HG02852 (cell line): ENCODE results near the gene GARIN3.
"Not testable (repeated sequence)": the region's sequence is repeated elsewhere in the genome, so short reads cannot be mapped to it uniquely, and the experiment has no call there.

Experiments
- ATAC-seq: cut with Tn5 transposase; IDR thresholded peaks from one replicate; pipeline ENCODE4 v1.9.1; 2021; ENCODE audit warnings: mild to moderate bottlenecking, moderate library complexity; ENCODE audit not compliant: unreplicated experiment

GARIN3 gene

DNA sequence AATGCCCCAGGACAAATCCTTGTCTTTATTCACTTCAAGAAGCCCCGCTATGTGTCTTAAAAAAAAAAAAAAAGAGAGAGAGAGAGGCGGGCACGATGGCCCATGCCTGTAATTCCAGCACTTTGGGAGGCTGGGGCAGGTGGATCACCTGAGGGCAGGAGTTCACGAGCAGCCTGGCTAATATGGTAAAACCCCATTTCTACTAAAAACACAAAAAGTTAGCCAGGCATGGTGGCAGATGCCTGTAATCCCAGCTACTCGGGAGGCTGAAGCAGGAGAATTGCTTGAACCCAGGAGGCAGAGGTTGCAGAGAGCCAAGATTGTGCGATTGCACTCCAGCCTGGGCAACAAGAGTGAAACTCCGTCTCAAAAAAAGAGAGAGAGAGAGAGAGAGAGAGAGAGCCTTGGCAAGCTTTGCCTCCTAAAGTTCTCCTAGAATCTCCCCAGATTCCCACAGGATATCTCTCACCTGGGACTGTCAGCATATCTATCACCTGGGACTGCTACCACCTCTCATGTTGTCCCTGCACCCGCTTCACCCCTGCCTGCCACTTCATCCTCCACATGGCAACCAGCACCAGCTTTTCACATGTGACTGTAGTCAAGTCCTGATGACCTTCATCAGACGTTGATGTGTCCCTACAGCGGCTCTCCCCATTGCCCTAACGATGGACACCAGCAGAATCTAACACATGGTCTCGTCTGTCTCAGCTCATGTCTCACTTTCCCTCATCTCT is 20.4 kb upstream of the GARIN3 start:
- no peak for ATAC-seq

DNA sequence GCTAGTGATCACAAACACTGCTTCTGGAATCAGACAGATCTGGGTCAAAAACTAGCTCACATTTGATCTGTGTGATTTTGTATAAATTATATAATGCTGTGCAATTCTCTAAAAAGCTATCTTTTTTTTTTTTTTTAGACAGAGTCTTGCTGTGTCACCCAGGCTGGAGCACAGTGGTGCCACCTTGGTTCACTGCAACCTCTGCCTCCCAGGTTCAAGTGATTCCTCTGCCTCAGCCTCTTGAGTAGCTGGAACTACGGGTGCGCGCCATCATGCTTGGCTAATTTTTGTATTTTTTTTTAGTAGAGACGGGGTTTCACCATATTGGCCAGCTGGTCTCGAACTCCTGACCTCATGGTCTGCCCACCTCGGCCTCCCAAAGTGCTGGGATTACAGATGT is 19.1 kb upstream of the GARIN3 start:
- not testable (repeated sequence) for ATAC-seq

DNA sequence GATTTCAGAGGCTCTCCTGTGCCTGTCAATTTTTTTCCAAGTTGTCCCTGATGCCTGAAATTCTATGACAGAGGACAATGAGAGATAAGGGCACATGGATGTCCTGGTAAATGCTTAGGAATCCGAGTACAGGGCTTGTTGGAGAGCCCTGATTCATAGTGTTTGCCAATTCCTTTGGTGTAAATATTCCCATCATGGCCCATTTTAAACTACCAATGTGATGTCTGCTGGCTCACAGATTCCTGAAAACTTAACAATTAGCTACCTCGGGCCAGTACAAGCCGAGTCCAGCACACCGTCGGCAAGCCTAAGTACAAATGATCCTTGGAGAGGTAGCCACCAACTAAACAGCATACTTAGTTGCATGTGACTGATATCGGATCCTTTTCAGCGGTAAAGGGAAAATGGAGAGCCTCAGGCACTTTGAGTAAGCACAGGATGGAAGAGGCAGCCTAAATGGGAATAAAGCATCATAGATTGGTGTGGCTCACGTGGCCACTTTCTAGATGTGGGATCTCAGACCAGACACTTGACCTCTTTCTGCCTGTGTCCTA is 18.1 kb upstream of the GARIN3 start:
- no peak for ATAC-seq

DNA sequence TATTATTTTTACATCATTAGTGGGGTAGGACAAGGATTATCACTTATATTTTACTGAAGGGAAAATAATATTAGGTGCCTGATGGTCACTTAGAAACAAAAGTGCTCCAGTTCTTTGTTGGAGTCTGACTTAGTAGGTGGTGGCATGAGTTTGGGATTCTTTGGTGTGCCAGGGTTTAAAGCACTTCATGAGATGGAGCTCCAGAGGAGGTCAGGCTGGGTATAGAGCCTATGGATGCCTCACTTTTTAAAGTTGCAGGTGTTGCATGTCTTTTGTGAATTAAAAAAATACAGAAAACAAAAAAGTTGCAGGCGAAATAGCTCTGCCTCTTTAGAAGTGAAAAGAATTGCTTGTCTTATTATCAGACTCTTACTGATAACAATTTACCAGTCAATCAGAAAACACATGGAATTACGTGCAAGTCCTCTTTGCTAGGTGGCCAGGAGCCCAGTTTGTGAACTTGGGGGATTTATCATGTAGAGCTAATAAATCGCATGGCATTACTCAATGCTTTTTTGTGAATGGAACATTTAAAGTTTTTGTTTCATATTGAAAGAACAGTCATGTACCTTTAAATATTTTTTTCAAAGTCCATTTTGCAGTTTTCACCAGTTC is 16.2 kb upstream of the GARIN3 start:
- ATAC-seq: no peak

DNA sequence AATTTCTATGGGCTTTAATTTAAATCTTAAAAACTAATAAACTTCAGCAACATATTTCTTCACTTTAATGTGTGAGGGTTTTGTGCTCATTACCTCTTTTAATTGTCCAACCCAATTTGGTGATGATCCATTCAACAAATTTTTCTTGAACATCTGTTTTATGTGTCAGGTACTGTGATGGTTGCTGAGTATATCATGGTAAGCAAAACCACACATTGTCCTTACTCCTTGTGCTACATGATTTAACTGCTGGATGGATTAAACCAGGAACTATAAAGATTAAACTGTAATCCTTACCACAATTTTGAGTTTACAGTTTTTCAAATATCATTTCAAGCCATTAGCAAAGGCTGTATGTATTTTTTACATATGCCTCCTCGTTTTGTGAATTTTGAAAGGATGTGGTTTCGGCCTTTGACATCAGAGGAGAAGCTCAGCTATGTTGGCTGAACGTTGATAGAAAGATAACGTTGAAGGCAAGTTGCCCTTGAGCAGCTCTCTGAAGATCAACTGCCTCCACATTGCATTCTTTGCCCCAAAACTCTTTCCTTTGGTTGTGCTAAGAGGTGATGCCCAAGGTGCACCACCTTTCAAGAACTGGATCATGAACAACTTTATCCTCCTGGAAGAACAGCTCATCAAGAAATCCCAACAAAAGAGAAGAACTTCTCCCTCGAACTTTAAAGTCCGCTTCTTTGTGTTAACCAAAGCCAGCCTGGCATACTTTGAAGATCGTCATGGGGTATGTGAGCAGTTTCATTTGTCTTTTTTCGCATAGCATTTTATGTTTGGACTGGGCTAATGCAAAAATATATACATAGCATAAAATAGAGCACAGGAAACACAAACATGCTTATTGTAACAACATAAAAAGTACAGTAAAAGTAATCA is 14.6 kb upstream of the GARIN3 start, which contains the start of gene ITK:
TSS of gene ITK (plus strand) at position 467 of the 891 bp plus-strand sequence. CDS start at position 605, 138 bp downstream.
- ATAC-seq: no peak

DNA sequence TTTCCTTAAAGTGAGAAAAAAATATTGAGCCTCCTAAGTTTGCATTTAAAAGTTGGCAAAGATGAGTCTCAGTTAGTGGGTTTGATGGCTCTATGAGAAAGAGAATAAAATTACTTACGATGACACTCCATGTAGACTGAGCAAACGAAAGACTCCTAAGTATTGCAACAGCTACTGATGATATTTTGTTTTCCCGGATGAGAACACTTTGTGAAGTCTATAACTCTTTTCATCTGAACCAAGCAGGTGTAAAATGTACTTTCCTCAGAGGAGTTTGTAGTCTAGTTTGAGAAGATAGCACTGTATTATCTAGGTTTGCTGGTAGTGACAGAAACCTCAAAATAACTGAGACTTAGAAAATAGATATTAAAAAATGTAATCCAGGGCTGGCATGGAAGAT is 12.9 kb upstream of the GARIN3 start:
- ATAC-seq: no peak

DNA sequence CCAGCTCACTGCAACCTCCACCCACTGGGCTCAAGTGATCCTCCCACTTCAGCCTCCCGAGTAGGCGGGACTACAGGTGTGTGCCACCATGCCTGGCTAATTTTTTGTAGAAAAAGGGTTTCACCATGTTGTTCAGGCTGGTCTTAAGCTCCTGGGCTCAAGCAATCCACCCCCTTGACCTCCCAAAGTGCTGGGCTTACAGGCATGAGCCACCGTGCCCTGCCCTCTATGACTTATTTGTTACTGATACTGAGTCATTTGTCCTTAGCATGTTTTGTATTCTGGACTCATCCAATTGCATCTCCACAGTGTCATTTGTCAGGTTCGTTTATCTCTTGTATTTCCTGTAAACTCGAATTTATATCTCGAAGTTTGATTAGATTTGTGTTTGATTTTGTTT is 11.9 kb upstream of the GARIN3 start:
- no peak for ATAC-seq

DNA sequence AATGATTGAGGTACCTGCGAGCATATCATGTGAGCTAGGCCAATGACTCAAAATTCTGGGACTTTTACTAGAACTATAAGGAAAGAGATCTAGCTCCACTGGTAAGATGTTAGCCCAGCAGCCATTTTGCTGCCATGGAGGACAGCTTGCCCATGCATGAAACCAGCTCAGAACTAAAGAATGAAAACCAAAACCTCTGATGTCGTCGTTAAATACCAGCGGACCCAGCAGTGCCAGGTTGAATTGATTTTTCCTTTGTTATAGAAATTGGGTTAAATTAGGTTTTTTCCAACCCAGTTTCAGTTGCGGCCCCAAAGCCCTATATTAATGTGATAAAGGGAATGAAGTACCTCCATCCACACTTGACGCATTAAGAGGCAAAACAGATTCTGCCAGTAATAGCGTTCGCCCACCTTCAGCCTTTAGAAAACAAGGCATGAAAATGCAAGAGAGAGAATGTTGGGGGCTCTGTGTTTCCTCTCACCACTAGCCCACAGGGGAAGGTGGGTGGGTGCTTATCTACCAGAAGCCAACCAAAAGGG is 9.1 kb upstream of the GARIN3 start:
- ATAC-seq: no peak

DNA sequence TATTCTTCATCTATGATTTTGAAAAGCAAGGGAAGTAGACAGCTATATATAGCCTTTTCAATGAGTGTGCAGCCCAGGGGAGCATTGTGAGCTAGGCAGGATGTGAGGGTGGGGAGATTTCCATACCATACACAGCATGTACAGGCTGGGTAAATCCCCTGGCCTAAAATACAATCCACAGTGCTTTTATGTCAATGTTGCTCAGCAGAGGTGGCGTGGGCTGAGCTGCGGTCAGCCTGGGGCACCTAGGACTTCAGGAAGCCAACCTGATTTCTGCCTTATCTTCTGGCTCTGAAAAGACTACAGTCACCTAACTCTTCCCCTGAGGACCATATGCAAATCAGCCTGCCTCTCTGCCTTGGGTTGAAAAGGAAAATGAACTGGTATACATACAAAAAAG is 6.3 kb upstream of the GARIN3 start:
- peak; percentile 98 for ATAC-seq

DNA sequence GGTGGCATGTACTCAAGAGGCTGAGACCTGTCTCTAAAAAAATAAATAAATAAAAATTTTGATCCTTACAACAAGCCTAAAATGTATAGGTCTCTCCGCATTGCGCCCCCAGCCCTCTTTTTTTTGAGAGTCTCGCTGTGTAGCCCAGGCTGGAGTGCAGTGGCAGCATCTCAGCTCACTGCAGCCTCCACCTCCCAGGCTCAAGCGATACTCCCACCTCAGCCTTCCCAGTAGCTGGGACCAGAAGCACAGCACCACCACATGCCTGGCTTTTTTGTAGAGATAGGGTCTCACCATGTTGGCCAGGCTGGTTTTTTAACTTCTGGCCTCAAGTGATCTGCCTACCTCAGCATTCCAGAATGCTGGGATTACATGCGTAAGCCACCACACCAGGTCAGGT is 2.2 kb upstream of the GARIN3 start:
- ATAC-seq: no peak

DNA sequence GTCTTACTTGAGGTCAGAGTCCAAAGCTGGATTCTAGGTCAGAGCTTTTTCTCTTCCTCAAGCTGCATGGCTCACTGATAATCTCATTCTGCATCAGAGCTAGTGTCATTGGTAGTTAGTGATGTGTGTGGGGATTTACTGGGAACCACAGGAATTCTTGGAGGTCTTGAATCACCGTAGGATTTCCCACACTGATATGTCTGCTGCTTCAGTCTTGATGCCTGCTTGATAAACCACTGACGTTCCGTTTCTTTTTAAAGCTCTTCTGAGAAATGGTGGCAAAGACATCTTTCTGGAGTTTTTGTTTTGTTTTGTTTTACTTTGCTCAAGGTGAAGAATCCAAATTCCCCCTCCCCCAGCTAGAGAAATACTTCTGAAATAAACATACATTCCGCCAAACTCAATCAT is 1.2 kb upstream of the GARIN3 start:
- ATAC-seq: peak; percentile 60

DNA sequence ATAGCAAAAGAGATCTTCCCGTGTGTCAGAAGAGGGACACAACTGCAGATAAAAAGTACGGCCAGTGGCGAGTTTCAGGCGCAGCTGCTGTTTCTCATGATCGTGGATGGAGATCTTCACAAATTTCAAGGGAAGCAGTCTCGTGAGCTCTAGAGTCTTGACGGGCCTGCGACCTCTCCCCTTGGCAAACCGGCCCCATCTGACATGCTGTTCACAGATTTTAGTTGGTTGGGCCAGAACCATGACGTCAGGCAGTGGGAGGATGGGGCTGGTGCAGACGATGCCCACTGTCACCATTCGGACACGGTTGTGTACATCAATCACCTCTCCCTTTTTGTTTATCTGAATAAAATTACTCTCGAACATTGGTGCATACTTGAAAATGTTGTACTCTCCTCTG is 396 bp downstream of the GARIN3 start:
- no peak for ATAC-seq

DNA sequence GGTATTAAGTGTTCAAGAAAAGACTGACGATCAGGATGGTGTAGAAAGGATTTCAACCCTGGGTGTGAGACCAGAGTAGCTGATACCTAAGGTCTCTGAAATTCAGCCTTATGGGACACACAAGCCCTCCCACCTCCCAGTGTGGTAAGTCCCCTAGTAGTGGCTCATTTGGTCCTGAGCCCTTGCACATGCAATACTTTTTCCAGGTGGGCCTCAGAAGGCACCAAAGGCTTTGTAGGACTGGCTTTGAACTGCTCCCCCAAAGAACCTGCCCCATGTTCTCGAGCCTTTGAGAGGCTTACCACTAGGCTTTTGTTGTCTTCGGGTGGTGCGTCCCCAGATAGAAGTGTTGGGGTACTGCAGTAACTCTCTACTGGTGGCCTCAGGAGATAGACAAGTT is 803 bp downstream of the GARIN3 start:
- ATAC-seq: no peak

DNA sequence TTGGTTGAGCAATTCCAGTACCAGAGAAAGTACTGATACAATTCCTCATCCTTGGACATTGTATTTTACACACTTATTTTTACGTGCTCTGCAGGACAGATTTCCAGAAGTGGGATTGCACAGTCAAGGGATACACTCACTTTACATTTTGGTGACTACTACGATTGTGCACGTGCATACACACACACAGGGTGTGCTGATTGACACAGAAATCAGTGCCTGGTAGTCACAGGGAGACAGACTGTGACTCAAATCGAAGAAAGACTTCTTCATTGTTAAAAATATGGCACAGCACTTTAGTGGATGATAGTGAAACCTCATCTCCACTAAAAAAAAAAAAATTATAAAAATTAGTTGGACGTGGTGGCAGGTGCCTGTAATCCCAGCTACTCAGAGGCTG is 1.5 kb downstream of the GARIN3 start:
- no peak for ATAC-seq

DNA sequence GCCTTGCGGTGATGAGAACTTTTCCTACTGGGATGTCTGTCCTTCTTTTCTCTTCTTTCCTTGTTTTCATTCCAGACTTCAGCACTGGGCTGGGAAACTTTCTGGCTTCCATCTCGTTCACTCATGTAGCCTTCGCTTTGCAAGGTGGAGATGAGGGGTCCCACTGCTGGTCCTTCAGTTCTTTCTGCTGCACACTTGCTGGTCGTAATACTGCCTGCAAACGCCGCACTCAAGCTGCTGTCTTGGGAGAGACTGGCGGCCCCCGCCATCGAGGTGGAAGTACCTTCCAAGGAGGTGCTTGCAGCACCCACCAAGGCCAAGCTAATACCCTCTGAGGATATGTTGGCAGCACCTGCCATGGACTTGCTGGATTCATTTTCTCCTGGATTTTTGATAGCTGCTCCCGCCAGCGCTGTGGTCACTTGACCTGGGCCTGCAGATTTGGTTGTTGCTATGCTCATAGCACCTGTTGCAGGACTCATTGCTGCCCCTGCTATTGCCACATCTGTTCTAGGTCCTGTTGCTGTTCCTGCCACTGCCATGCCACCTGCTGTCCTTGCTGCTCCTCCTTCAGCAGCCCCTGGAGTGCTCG is 3.0 kb downstream of the GARIN3 start:
- no peak for ATAC-seq

DNA sequence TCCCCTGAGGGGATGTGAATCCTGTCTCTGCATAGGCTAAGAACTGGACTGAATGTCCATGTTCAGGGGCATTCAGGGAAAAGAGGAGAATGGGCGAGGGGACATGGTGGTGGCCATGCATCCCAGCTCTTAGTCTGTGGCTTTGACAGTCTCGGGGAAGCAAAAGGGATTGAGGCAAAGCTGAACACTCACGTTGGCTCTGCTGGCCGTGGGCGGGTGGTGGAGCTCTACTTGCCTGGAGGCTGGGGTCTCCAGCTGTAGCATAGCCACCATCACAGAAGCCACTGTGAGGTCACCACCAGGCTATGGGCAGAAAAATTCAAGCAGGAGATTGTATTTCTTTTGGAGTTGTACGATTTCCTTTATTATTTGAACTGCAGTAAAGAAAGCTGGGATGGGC is 4.1 kb downstream of the GARIN3 start:
- no peak for ATAC-seq

DNA sequence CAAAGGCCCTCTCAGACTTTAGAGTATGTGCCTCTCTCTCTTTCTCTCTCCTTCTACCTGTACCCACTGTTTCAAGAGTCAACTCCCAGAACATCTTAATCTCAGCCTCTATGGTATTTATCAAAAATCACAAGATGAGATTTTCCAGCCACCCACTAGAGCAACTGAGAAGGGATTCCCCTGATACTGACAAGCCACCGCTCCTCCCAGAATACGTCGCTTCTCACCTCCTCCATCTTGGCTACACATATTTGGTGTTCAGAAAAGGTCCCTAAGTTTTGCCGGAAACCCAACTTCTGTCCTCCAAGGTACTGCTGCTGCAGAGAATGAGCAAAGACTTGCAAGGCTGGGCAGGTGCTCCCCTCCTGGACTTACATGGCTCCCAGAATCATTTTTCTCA is 6.1 kb downstream of the GARIN3 start:
- ATAC-seq: no peak

DNA sequence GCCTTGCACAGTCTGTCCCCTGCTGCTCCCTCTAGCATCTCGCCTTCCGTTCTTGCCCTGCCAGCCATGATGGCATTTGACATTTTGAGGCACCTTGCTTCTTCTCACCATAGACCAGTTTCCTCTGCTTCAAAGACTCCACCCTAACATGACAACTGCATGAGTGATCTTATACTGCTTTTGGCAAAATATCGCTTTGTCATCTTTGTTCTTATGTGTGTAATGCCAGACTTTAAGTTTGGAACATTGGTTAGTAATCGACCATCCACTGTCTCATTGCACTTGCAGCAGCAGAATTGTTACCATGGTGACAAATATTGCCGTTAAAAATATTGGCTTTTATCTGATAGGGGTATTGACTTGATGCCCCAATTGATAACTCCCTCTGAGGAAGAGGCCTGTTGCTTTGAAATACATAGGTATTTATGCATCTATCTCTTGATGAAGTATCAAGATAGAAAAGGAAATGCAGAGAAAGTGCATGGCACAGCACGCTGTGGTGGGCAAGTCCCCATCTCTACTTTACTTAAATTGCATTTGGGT is 6.8 kb downstream of the GARIN3 start:
- ATAC-seq: no peak

DNA sequence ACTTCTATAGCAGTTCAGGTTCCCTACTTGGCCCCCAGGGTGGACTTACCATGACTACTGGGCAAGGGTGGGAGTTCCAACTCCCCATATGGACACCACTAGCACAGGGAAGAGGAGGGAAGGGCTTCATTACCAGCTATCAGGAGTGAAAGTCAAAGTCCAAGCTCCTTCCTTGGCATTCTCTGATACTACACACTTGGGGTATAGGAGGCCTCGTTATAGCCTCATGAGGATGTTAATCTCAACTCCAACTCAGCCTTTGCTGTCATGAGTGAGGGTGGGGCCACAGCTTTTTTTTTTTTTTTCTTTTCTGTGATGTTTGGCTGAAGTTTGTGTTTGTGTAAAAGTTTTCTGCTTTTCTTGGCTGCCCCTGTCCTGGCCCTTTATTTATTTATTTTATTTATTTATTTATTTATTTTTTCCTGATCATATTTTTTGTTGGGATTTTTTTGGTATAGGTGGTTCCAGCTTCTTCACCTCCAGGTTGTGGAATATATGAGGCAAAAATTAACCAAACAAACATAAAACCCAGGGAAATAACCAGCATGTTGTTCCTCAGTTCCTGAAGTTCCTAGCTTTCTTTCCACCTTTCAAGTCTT is 8.7 kb downstream of the GARIN3 start:
- ATAC-seq: no peak

DNA sequence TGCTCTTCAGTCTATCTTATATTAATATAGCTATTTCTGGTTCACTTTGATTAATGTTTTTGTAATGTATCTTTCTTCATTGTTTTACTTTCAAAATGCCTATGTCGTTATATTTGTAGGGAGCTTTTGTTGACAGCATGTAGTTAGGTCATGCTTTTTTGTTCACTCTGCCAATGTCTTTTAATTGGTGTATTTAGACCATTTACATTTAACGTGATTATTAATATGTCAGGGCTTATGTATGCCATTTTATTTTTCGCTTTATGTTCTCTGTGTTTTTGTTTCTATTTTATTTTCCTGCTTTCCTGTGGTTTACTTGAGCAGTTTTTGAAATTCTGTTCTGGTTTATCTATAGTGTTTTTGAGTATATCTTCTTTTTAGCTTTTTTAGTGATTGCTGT is 10.8 kb downstream of the GARIN3 start:
- ATAC-seq: no peak
